Activated CD4-positive, alpha-beta T cell treated with anti-CD3 and anti-CD28 coated beads, Interleukin-10, Interleukin-2, amounts not matched to agents 100 ng/mL and 50 ng/mL, durations not matched to agents 16 hours and 8 hours (primary cell): ENCODE data around the gene HPCA.

Experiments
- DNase-seq: peaks from one replicate; pipeline ENCODE4 v3.0.0-alpha.2; 2020

The HPCA gene

DNA sequence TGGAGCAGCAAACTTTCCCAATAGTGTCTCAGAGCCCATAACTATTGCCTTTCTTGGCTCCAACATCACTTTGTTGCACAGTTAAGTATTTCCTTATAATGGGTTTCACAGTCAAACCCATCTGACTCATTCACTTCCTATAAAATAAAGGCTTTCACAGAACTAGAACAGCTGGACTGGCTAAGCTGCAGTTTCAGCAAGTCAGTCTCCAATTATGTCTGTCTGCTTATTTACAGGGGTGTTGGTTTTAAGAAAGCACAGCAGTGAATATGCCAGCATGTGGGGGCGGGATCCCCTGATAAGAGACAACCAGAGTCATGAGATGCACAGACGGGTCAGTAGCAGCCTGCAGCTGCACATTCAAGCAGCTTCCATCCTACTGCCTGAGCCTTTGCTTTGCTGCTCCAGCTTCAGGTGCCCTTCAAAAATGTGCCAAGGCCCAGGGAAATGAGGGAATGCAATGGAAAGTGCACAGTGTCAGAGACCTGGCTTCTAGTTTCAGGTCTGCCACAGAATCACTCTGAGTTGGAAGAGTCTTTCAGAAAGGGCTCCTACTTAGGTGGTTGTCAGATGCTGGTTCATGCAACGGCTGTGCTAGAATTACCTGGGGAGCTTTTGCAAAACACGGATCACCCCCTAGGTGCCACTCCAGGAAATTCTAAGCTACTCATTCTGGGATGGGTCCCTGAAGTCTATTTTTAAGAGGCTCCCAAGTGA, 53.5 kb downstream of the HPCA start:
- DNase-seq = peak; percentile 78

DNA sequence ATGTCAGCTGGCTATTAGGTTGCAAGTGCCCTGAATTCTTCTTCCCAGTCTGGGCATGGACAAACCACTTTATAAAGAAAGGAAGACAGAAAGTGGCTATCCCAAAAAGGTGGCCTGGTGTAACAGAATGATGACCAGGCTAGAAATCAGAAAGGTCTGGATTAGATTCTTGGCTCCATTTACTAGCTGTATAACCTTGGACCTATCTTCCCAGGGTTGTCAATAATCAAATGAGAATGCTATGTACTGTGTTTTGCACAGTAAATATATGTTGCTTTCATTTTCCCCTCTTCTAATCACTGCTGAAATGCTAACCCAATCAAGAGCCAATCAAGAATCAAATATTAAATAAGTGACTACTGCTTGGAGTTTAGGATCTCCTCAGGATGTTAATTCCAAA, 57.9 kb downstream of the HPCA start:
- no peak for DNase-seq
